CD14-positive monocyte (primary cell): ENCODE results near the gene SLIT3. TPM values are rescaled to one million over a fixed set of nuclear protein-coding genes. Genes with fewer than 3 reads are reported as not detected.

Source experiments
- DNase-seq, 3 donors: peaks; one replicate each; pipeline ENCODE4 v3.0.0-alpha.2; 2011 to 2022
- H2AFZ ChIP-seq: 2 replicates; pipeline ENCODE4 v1.6.0; 2012; ENCODE audit warnings: mild to moderate bottlenecking, low read depth, low read length, inconsistent platforms; ENCODE audit not compliant: insufficient read depth, poor library complexity, severe bottlenecking
- H3K27ac ChIP-seq, 2 donors: 1 replicate in 1 of 2; 2 replicates in 1 of 2; pipeline ENCODE4 v1.5.1; 2012 to 2013; ENCODE audit warnings: low read length in 2 of 2, control low read depth in 1 of 2, inconsistent platforms in 1 of 2, low read depth in 1 of 2, mild to moderate bottlenecking in 1 of 2
- H3K27me3 ChIP-seq, 2 donors: one replicate each; pipeline versions ENCODE4 v1.6.0 to v1.6.1; 2011 to 2013; ENCODE audit warnings: low read length in 2 of 2; ENCODE audit not compliant: control insufficient read depth in 2 of 2, insufficient read depth in 2 of 2
- H3K36me3 ChIP-seq, 2 donors: replicated peaks in 1 of 2; 1 replicate in 1 of 2; 2 replicates in 1 of 2; pipeline versions ENCODE4 v1.5.1 to v1.6.1; 2012 to 2013; ENCODE audit warnings: low read length in 2 of 2, control low read depth in 1 of 2, inconsistent platforms in 1 of 2, mild to moderate bottlenecking in 1 of 2; ENCODE audit not compliant: insufficient read depth in 2 of 2, control insufficient read depth in 1 of 2
- H3K4me1 ChIP-seq, 2 donors: 1 replicate in 1 of 2; 2 replicates in 1 of 2; pipeline versions ENCODE4 v1.5.1 to v1.6.1; 2012 to 2013; ENCODE audit warnings: low read length in 2 of 2, control low read depth in 1 of 2, inconsistent platforms in 1 of 2, mild to moderate bottlenecking in 1 of 2, moderate library complexity in 1 of 2; ENCODE audit not compliant: insufficient read depth in 2 of 2, control insufficient read depth in 1 of 2
- H3K4me2 ChIP-seq: replicated peaks from 2 replicates; pipeline ENCODE3; 2012; ENCODE audit warnings: low read length, moderate library complexity, mild to moderate bottlenecking; ENCODE audit not compliant: poor library complexity, severe bottlenecking; ENCODE audit errors: extremely low read depth
- H3K4me3 ChIP-seq, 3 experiments: fragments of 200-600 bp in 1 of 3; sonication (generic) in 1 of 3; replicated peaks in 1 of 3; 1 replicate in 2 of 3; 2 replicates in 1 of 3; pipeline ENCODE4 v1.5.1; 2011 to 2013; ENCODE audit warnings: low read length in 3 of 3, mild to moderate bottlenecking in 3 of 3, control low read depth in 2 of 3, low read depth in 2 of 3, inconsistent platforms in 1 of 3, moderate library complexity in 1 of 3
- H3K79me2 ChIP-seq: 2 replicates; pipeline ENCODE4 v1.6.0; 2012; ENCODE audit warnings: mild to moderate bottlenecking, control low read depth, inconsistent platforms, low read length, moderate library complexity; ENCODE audit not compliant: insufficient read depth
- H3K9ac ChIP-seq: 2 replicates; pipeline ENCODE4 v1.6.0; 2017; ENCODE audit warnings: low read length, mild to moderate bottlenecking; ENCODE audit not compliant: insufficient read depth, poor library complexity, severe bottlenecking
- H3K9me3 ChIP-seq, 2 donors: replicated peaks in 1 of 2; 1 replicate in 1 of 2; 2 replicates in 1 of 2; pipeline versions ENCODE4 v1.5.1 to v1.6.1; 2012 to 2013; ENCODE audit warnings: low read length in 2 of 2, control low read depth in 1 of 2; ENCODE audit not compliant: control insufficient read depth in 1 of 2, insufficient read depth in 1 of 2
- H4K20me1 ChIP-seq: 2 replicates; pipeline ENCODE4 v1.6.0; 2012; ENCODE audit warnings: mild to moderate bottlenecking, low read length, control low read depth, moderate library complexity; ENCODE audit not compliant: insufficient read depth
- H3K27ac Mint-ChIP-seq, 7 donors: one replicate each; pipeline ENCODE4 v1.8.0; 2020; ENCODE audit warnings: mild to moderate bottlenecking in 7 of 7, mixed read lengths in 7 of 7, moderate library complexity in 6 of 7, inconsistent platforms in 2 of 7
- H3K27me3 Mint-ChIP-seq, 3 donors: one replicate each; pipeline ENCODE4 v1.8.0; 2021 to 2022; ENCODE audit warnings: low read depth in 3 of 3, mild to moderate bottlenecking in 3 of 3, mixed read lengths in 3 of 3, moderate library complexity in 3 of 3, inconsistent platforms in 1 of 3
- H3K36me3 Mint-ChIP-seq, 2 donors: one replicate each; pipeline ENCODE4 v1.8.0; 2020; ENCODE audit warnings: mixed read lengths in 2 of 2, inconsistent platforms in 1 of 2, mild to moderate bottlenecking in 1 of 2
- H3K4me1 Mint-ChIP-seq: one replicate; pipeline ENCODE4 v1.8.0; 2020; ENCODE audit warnings: mild to moderate bottlenecking, mixed read lengths
- H3K4me3 Mint-ChIP-seq, 2 donors: one replicate each; pipeline ENCODE4 v1.8.0; 2020; ENCODE audit warnings: mild to moderate bottlenecking in 2 of 2, mixed read lengths in 2 of 2, moderate library complexity in 1 of 2
- H3K9me3 Mint-ChIP-seq, 7 donors: one replicate each; pipeline ENCODE4 v1.8.0; 2020 to 2022; ENCODE audit warnings: mixed read lengths in 7 of 7, mild to moderate bottlenecking in 6 of 7, moderate library complexity in 6 of 7, inconsistent platforms in 2 of 7
- CTCF ChIP-seq: fragments of 200-600 bp; IDR thresholded peaks from one replicate; pipeline ENCODE4 v1.8.0; 2022; ENCODE audit warnings: antibody characterized with exemption, mild to moderate bottlenecking
- WGBS: methylation state at CpG from one replicate; pipeline ENCODE4 v1.1.5; 2013; ENCODE audit warnings: missing lambda C conversion rate; ENCODE audit not compliant: insufficient coverage; 5-methylcytosine and 5-hydroxymethylcytosine counted together
- intact Hi-C, 2 donors: fragments of 100-400 bp; cut with micrococcal nuclease; formaldehyde crosslinking; loops; one replicate each; pipeline versions ENCODE4 v1.15.0 to v1.15.1; 2023
- polyA plus RNA-seq, 3 donors: library from polyadenylated mRNA; depleted of rRNA in 1 of 3; unstranded in 2 of 3; stranded (reverse) in 1 of 3; fragments of 300-500 nt in 2 of 3; fragments of >200 nt in 1 of 3; fragmentation: Illumina TruSeq in 2 of 3; gene quantifications; 1 replicate in 2 of 3; 2 replicates in 1 of 3; pipeline ENCODE4 v1.2.3, GENCODE V29; 2012 to 2021

SLIT3 gene
- polyA plus RNA-seq, 3 donors: not detected

- no peaks in the 10 kb centered on the region for H3K79me2 ChIP-seq
- no peak overlapping the region for H2AFZ ChIP-seq
- H3K9me3 ChIP-seq: no peaks in the 10 kb centered on the region
- H4K20me1 ChIP-seq: no peaks in the 10 kb centered on the region
- intact Hi-C loops: no loop called here
- no peaks in the 10 kb centered on the region for H3K27me3 ChIP-seq
- no peak overlapping the region for H3K4me3 Mint-ChIP-seq
- no peak overlapping the region for H3K4me2 ChIP-seq
- peaks cover 0 to 1% (median 0%) of the 10 kb centered on the region in 3 donors for H3K27me3 Mint-ChIP-seq
- H3K4me3 ChIP-seq: no peak overlapping the region
- H3K36me3 ChIP-seq: no peaks in the 10 kb centered on the region
- H3K9me3 Mint-ChIP-seq: peaks cover 0 to 14% (median 0%) of the 10 kb centered on the region in 7 donors
- no peaks in the 10 kb centered on the region for H3K36me3 Mint-ChIP-seq
- 100% methylated on average over 5 of the region's 10 CpGs for WGBS
- no peaks in the 10 kb centered on the region for H3K4me1 Mint-ChIP-seq
- H3K27ac ChIP-seq: no peak overlapping the region
- H3K4me1 ChIP-seq: no peaks in the 10 kb centered on the region
- TF ChIP-seq CTCF: no peak
- DNase-seq: no peak
- no peak overlapping the region for H3K27ac Mint-ChIP-seq
- H3K9ac ChIP-seq: no peak overlapping the region
These were observed 478.1 kb downstream of the SLIT3 start for GRCh38 chr5:168822745-168823281.

GRCh38 chr5:168822248-168822744 lies 478.6 kb downstream of the SLIT3 start:
- Histone ChIP-seq H3K27ac (no peak overlapping the region), H4K20me1 (no peaks in the 10 kb centered on the region), H3K4me1 (no peaks in the 10 kb centered on the region), H3K4me2 (no peak overlapping the region), H3K27me3 (no peaks in the 10 kb centered on the region), H2AFZ (no peak overlapping the region), H3K9ac (no peak overlapping the region), H3K4me3 (no peak overlapping the region), H3K9me3 (no peaks in the 10 kb centered on the region), H3K79me2 (no peaks in the 10 kb centered on the region), H3K36me3 (no peaks in the 10 kb centered on the region)
- Mint-ChIP-seq H3K36me3 (no peaks in the 10 kb centered on the region), H3K4me1 (no peaks in the 10 kb centered on the region), H3K9me3 (peaks cover 0 to 12% (median 0%) of the 10 kb centered on the region in 7 donors), H3K27me3 (peaks cover 0 to 1% (median 0%) of the 10 kb centered on the region in 3 donors), H3K27ac (no peak overlapping the region), H3K4me3 (no peak overlapping the region)
- DNase-seq: no peak
- intact Hi-C loops: no loop called here
- TF ChIP-seq CTCF: no peak
- WGBS: 100% methylated on average over 3 of the region's 4 CpGs
